Superior temporal gyrus (tissue), 1 donor: ENCODE results near the gene PBRM1.

ENCODE experiments used
- DNase-seq: peaks from one replicate; pipeline ENCODE4 v3.0.0-alpha.2; 2016; ENCODE audit errors: extremely low spot score

The PBRM1 gene

GRCh38 chr3:52524752-52525679 lies 160.7 kb downstream of the PBRM1 start:
- DNase-seq = no peak

- DNase-seq = no peak
Measured at GRCh38 chr3:52524258-52524751, 161.4 kb downstream of the PBRM1 start.

DNA sequence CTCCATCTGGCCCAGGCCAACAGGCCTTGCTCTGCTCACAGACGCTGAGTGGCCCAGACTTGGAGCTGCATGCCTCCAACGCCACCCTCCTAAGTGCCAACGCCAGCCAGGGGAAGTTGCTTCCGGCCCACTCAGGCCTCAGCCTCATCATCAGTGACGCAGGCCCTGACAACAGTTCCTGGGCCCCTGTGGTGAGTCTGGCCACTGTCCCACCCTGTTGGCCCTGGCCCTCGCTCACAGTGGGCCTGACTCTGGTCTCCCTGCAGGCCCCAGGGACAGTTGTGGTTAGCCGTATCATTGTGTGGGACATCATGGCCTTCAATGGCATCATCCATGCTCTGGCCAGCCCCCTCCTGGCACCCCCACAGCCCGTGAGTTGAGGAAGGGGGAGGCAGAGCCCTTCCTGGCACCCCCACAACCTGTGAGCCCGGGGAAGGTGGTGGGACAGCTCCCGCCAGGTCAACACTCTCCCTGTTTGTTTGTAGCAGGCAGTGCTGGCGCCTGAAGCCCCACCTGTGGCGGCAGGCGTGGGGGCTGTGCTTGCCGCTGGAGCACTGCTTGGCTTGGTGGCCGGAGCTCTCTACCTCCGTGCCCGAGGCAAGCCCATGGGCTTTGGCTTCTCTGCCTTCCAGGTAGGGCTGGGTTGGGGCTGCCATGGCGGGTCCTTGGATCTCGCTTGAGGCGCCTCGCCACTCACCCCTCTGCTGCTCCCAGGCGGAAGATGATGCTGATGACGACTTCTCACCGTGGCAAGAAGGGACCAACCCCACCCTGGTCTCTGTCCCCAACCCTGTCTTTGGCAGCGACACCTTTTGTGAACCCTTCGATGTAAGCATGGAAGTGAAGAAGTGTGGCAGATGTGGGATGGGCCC lies 162.1 kb downstream of the PBRM1 start:
- DNase-seq = no peak

GRCh38 chr3:52522651-52523251 lies 163.0 kb downstream of the PBRM1 start:
- DNase-seq = no peak

DNA sequence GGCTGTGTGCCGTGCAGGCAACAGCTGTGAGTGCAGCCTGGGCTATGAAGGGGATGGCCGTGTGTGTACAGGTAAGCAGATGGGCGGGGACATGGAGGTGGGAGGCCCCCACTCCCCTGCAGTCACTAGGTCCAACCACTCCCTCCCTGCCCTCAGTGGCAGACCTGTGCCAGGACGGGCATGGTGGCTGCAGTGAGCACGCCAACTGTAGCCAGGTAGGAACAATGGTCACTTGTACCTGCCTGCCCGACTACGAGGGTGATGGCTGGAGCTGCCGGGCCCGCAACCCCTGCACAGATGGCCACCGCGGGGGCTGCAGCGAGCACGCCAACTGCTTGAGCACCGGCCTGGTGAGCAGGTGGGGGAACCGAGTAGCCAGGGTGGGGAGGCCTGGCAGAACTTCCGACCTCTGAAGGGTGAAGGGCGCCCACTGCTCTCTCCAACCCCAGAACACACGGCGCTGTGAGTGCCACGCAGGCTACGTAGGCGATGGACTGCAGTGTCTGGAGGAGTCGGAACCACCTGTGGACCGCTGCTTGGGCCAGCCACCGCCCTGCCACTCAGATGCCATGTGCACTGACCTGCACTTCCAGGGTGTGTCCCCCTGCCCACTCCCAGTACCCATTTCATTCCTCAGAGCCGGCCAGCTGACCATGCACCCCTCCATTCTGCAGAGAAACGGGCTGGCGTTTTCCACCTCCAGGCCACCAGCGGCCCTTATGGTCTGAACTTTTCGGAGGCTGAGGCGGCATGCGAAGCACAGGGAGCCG lies 163.6 kb downstream of the PBRM1 start:
- DNase-seq = no peak

- no peak for DNase-seq
Measured at GRCh38 chr3:52521488-52521824, 164.3 kb downstream of the PBRM1 start.

GRCh38 chr3:52520716-52521487 lies 164.8 kb downstream of the PBRM1 start:
- no peak for DNase-seq

DNA sequence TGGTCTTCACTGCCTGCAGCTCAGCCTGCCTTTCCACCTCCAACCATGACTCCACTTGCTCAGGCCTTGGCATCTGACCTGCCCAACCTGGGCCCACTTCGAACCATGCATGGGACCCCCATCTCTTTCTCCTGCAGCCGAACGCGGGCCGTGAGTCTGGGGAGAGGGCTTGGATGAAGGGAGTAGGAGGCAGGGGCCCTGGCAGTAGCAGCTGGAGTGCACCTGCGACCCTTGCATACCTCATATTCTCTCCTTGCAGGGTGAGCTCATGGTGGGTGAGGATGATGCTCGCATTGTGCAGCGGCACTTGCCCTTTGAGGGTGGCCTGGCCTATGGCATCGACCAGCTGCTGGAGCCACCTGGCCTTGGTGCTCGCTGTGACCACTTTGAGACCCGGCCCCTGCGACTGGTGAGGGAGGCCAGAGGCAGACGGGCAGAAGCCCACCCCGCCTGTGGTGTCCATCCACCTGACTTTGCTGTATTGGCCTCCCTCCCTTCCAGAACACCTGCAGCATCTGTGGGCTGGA lies 165.5 kb downstream of the PBRM1 start:
- DNase-seq = no peak

- DNase-seq = no peak
Measured at GRCh38 chr3:52519445-52520140, 166.1 kb downstream of the PBRM1 start.

DNA sequence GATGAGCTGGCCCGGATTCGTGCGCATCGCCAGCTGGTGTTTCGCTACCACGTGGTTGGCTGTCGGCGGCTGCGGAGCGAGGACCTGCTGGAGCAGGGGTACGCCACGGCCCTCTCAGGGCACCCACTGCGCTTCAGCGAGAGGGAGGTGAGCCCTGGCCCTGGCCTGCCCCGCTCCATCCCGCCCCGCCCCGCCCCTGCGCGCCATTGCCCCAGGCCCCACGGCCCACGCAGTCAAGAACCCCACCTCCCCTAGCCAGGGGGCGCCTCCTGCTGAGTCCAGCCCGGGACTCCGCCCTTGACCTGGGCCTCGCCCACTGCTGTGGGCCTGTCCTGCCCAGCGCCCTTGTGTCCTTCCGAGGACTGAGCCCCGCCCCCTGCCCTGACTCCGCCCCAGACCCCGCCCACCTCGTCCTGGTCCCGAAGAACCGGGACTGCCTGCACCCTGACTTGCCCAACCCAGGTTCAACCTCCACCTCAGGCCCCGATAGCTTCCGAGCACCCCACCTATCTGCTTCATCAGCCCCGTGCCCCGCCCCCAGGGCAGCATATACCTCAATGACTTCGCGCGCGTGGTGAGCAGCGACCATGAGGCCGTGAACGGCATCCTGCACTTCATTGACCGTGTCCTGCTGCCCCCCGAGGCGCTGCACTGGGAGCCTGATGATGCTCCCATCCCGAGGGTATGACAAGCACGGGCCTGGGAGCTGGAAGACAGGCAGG lies 166.8 kb downstream of the PBRM1 start:
- DNase-seq = no peak

DNA sequence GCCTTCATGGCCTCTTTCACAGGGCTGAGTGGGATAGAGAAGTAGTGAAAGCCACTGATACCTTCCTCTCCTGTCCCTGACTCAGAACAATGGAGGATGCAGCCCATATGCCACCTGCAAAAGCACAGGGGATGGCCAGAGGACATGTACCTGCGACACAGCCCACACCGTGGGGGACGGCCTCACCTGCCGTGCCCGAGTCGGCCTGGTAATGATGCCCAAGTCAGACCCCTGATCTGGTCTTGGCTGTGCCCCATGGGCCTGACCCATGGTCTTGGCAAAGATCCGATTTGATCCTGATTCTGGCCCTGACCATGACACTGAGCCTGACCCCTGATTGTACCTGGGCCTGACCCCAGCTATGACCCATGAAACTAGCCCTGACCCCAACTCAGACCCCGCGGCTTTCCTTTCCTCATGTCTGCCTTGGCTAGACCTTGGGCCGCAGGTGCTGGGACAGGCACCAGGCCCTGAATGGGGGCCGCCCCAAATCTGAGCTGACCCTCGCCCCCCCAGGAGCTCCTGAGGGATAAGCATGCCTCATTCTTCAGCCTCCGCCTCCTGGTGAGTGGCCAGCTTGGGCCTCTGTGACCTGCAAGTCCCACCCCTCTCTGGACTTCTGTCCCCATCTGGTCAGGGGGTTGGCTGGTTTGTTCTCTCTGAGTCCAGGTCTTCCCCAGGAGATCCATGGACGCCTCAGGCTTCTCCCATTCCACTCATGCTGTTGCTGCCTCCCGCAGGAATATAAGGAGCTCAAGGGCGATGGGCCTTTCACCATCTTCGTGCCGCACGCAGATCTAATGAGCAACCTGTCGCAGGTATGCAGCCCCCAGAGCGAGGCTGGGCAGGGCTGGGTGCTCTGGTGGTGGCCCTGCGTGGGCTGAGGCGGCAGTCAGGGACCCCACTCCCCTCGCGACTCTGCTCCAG lies 167.7 kb downstream of the PBRM1 start:
- DNase-seq = no peak

GRCh38 chr3:52516509-52517195 lies 169.1 kb downstream of the PBRM1 start:
- DNase-seq = no peak

DNA sequence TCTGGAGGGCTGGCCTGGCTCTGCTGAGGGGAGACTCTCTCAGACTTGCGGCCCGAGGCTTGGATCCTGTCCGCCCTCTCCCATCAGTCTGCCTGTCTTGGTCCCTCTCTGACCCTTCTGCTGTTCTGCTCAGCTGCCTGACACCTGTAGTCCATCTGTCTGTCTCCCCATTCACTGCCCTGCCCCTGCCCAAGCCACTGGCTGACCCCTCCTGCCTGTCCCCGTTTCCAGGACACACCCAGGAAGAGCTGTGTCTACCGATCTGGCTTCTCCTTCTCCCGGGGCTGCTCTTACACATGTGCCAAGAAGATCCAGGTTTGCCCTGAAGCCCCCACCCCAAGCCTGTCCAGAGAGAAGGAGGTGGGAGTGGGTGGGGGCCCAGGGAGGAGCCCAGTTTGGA lies 170.5 kb downstream of the PBRM1 start:
- no peak for DNase-seq

GRCh38 chr3:52514576-52514975 lies 171.1 kb downstream of the PBRM1 start:
- DNase-seq = no peak

DNA sequence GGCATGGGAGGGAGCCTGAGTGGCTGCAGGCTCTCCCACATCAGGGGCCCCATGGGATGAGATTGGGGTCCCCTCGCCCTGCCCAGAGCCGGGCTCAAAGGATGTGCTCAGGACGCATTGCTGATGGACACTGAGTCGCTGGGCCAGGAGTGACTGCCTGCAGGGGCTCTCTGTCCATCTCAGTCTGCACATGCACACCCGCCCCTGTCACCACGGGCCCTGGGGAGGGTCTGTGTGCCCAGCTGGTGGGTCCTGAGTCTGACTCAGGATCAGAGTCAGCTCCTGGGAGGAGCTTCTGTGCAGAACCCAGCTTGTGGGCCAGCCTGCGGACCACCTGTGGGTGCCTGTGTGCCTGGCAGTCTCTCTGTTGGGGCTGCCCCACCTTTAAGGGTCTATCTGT lies 172.4 kb downstream of the PBRM1 start:
- no peak for DNase-seq

DNA sequence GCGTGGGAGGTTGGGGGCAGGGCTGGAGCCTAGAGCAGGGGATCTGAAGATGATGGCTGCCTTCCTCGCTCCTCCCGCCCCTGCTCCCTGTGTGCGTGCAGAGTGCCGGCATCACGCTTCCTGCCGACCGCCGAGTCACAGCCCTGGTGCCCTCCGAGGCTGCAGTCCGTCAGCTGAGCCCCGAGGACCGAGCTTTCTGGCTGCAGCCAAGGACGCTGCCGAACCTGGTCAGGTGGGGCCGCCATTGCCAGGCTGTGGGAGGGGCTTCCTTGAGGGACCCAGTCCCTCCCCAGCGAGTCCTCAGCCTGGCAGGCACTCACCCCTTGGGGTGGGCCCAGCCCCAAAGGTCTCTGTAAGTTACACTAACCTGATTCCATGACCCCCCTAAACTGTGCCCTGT lies 173.0 kb downstream of the PBRM1 start:
- DNase-seq = no peak

- DNase-seq = no peak
Measured at GRCh38 chr3:52512105-52512504, 173.6 kb downstream of the PBRM1 start.
